ENCODE measurements around the gene SPATC1L.
"Not testable (repeated sequence)": the region's sequence is repeated elsewhere in the genome, so short reads cannot be mapped to it uniquely, and the experiment has no call there.

SPATC1L gene

GRCh38 chr21:46200877-46201803 is 16.9 kb upstream of the SPATC1L start:
- in situ Hi-C loops (cut with MboI; ENCODE audit: low sequenced_read_pairs) = not testable (repeated sequence)

- in situ Hi-C loops (cut with MboI; ENCODE audit: low sequenced_read_pairs) = no loop called here
These were observed 15.4 kb upstream of the SPATC1L start for GRCh38 chr21:46199436-46200373.

- in situ Hi-C loops (cut with MboI; ENCODE audit: low sequenced_read_pairs) = no loop called here
These were observed 12.5 kb upstream of the SPATC1L start for GRCh38 chr21:46196733-46197132.

- in situ Hi-C loops (cut with MboI; ENCODE audit: low sequenced_read_pairs) = no loop called here
These were observed 11.4 kb upstream of the SPATC1L start for GRCh38 chr21:46195595-46196195.

- in situ Hi-C loops (cut with MboI; ENCODE audit: low sequenced_read_pairs) = no loop called here
These were observed 10.4 kb upstream of the SPATC1L start for GRCh38 chr21:46194374-46195334.

- in situ Hi-C loops (cut with MboI; ENCODE audit: low sequenced_read_pairs) = no loop called here
These were observed 9.6 kb upstream of the SPATC1L start for GRCh38 chr21:46193829-46194373.

DNA sequence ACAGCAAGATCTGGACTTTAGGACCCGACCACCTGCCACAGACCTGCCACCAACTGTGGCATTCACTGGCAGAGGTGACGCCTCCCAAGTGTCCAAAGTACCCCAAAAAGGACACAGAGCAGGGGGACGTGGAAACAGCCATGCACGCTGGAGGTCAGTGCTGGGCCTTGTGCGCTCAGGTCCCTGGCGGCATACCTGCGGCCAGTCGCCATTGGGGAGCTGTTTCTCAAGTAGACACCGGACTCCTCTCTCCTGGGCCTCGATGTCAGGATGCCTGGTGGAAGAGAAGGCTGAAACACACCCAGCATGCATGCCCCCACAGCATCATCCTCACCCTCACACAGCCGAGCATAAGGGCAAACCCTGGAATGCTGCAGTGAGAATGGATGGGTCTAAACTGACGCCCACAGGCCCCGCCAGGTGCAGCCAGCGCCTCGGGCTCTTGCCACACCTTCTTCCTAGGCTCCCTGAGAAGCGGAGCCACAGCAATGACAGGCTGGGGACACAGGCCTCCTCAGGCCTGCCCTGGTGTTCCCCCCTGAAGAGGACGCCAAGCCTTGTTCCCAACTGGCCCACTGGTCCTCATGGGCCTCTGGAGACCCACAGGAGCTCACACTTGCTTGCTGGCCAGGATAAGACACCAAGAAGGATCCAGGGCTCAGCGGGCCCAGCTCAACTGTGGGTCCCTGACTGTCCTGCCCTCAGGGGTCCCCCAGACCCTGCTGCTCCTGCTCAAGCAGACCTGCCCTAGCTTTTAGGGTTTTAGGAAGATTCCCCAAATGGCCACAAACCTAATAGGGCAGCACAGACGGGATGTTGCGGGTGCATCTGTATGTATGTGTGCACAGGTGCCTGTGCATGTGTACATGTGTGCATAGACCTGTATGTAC is 7.7 kb upstream of the SPATC1L start:
- in situ Hi-C loops (cut with MboI; ENCODE audit: low sequenced_read_pairs) = no loop called here

DNA sequence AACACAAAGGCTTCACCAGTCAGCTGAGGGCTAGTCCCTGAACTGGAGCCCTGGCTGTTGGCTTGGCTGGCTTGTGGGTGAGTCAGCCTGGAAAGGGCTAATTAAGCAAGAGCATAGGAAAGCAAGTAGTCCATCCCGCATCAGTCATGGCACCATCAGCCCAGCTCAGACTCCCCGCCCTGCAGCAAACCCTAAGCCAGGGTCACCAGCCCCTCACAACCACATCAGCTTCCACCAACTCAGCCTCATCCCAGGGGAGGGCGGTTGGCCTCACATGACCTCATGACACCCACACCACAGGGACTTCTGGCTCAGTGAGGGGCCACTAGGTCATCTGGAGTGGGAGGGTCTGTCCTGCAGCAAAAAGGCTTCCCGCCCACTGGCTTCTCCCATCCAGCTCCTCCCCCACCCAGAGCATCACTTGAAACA is 7.0 kb upstream of the SPATC1L start:
- in situ Hi-C loops (cut with MboI; ENCODE audit: low sequenced_read_pairs) = no loop called here

- in situ Hi-C loops (cut with MboI; ENCODE audit: low sequenced_read_pairs) = no loop called here
These were observed 6.4 kb upstream of the SPATC1L start for GRCh38 chr21:46190491-46191131.

DNA sequence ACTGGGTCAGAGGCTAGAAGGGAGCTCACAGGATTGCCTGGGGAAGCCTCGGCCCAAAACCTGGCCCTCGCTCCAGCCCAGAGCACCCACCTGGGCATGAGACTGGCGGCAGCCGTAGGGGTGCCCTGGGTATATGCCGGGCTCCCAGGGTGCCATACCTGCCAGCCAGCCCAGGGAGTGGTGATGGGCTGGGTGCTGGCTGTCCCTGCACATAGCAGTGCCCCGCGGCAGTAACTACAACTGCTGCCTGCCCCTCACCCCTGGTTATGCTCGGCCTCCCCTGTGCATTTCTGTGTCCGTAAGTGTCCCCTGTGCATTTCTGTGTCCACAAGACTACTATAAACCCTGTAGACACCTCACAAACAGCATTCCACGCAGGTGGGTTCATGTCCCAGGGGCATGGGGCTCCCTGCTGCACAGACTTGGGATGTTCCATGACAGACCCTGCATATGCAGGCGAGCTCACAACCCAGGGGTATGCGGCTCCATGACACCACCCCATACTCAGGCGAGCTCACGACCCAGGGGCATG is 5.8 kb upstream of the SPATC1L start:
- in situ Hi-C loops (cut with MboI; ENCODE audit: low sequenced_read_pairs) = no loop called here

DNA sequence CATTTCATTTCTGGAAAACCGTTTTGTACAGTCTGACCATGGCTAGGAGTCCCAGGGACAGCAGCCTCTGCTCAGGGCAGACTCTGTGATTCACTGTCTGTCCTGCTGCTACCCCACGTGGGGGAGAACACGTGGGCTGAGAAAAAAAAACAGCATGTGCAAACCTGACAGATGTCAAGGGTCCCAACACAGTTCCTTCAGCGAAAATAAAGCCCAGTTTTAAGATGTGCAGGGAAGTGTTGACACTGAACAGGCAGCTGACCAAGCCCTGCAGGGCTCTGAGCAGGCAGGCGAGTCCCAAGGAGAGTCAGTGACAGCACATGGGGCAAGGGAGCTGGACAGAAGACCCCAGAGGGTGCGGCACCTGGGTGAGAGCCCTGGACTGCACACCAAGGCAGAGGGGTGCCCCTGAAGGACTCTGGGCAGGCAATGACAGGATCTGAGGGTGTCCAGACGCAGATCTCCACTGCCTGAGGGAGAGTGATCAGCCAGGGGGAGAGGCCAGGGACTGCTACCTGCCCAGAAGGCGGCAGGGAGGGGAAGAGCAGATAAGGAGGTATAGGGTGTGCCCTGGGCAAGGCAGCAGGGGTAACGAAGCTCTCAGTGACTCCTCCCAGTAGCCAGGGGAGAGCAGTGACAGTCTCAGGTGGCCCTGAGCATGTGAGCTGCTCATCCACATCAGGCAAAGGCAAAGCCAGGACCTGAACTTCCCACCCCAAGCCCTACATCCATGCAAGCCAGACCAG is 5.1 kb upstream of the SPATC1L start:
- in situ Hi-C loops (cut with MboI; ENCODE audit: low sequenced_read_pairs) = no loop called here

GRCh38 chr21:46188226-46189212 is 4.3 kb upstream of the SPATC1L start:
- in situ Hi-C loops (cut with MboI; ENCODE audit: low sequenced_read_pairs) = no loop called here

DNA sequence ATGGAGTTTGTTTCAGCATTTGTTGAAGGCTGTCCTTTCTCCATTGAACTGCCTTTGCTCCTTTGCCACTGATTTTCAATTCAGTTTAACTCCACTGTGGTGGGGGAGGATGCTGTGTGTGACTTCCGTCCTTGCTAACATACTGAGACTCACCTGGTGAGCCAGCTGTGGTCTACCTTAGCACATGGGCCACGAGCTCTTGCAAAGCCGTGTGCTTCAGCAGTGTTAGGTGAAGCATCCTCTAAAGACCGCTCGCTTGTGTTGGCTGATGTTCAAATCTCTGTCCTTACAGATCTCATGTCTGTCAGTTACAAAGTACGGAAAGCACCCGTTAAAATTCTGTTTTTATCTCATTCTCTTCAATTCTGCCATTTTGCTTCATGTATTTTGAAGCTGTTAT is 3.6 kb upstream of the SPATC1L start:
- in situ Hi-C loops (cut with MboI; ENCODE audit: low sequenced_read_pairs) = no loop called here

- in situ Hi-C loops (cut with MboI; ENCODE audit: low sequenced_read_pairs) = no loop called here
These were observed 3.0 kb upstream of the SPATC1L start for GRCh38 chr21:46187261-46187660.

DNA sequence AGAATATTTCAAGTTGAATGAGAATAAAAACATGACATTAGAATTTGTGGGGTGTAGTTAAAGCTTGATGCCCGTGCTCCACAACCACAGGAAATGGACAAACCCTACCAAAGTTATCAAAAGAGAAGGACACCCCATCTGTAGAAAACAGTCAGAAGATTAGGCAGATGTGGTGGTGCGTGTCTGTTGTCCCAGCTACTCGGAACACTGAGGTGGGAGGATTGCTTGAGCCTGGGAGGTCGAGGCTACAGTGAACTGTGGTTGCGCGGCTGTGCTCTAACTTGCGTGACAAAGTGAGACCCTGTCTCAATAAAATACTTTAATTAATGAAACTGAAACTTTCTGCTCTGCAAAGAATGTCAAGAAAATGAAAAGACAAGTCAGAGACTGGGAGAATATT is 1.5 kb upstream of the SPATC1L start:
- in situ Hi-C loops (cut with MboI; ENCODE audit: low sequenced_read_pairs) = no loop called here

Measured in HL-60/S4 (cell line).